GM18520 (cell line): Measurements from ENCODE around the gene KPNA6.
"Not testable (repeated sequence)": the region's sequence is repeated elsewhere in the genome, so short reads cannot be mapped to it uniquely, and the experiment has no call there.

Source experiments
- ATAC-seq: cut with Tn5 transposase; IDR thresholded peaks from one replicate; pipeline ENCODE4 v1.9.1; 2021; ENCODE audit not compliant: unreplicated experiment

The KPNA6 gene

GRCh38 chr1:32107742-32108661 is at the start of gene KPNA6:
TSS of gene KPNA6 (plus strand) at chr1:32108056. CDS start at chr1:32108131, 75 bp downstream.
- peak; percentile 61 for ATAC-seq

DNA sequence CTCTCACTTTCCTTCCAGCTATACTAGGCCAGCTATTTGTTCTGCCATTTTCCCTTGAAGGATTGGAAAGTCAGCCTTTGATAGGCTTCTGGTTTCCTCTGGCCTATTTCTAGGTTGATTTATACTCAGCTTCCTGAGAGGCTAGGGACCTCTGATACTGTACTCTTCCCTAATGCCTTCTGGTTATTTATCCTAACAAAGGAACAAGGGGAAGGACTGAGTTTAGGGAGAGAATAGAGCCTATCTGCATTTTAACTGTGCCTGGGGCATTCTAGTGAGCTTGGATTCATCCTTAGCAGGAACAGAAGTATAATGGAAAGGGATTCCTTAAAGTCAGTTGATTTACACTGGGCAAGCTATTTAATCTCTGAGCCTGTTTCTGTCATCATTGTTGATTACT is 46.9 kb upstream of the KPNA6 start:
- ATAC-seq = no peak

- no peak for ATAC-seq
These were observed 45.0 kb upstream of the KPNA6 start for GRCh38 chr1:32062867-32063230.

GRCh38 chr1:32063261-32063681 is 44.6 kb upstream of the KPNA6 start:
- no peak for ATAC-seq

- not testable (repeated sequence) for ATAC-seq
These were observed 42.0 kb upstream of the KPNA6 start for GRCh38 chr1:32065613-32066488.

DNA sequence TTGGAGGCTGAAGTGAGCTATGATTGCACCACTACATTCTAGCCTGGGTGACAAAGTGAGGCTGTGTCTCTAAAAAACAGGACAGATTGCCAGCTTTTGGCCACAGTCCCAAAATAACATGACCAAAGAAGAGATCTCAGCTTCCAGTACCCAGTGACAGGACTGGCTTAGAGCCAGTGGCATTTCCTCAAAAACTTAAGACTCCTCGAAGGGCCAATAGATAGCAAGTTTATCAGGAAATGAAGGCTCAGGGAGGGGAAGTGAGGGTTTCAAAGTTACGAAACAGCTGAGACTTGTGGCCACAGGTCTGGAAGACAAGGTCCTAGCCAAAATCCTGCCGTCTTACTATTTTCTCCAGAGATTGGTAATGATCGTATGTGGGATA is 41.4 kb upstream of the KPNA6 start:
- no peak for ATAC-seq

- ATAC-seq = no peak
These were observed 38.8 kb upstream of the KPNA6 start for GRCh38 chr1:32068957-32069588.

DNA sequence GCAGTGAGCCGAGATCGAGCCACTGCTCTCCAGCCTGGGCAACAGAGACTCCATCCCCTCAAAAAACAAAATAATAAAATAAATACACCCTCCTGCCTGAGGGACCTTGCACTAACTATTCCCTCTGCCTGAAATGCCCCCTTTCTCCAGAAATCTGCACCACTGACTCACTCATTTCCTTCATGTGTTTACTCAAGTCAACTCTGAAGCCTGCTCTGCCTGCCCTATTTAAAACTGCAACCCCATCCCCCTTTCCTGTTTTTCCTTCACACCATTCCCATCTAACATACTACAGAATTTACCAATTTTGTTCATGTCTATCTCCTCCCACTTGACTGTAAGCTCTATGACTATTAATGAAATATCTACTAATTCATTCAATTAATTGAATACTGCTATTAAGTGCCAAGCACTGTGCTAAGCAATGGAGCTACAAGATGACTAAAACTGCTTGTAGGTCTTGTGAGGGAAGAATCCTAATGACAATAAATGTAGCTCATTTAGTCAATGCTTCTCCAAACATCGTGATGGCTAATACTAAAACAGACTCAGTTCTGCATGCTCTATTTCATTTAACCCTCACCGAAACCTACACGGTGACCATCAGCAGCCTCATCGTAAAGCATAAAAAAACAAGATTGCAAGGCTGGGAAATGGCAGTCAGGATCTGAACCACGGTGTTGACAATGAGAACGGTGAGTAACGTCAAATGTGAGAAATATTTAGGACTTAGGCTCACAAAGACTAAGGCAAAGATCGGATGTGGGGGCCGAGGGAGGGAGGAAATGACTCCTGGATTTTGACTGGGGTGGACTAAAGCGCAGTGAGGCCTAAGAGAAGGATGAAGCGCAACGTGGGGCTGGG is 35.9 kb upstream of the KPNA6 start:
- no peak for ATAC-seq

- ATAC-seq = peak; percentile 76
These were observed 35.1 kb upstream of the KPNA6 start, which contains the start of gene TMEM39B for GRCh38 chr1:32072622-32073298. TSS of gene TMEM39B (plus strand) at chr1:32072939. CDS start at chr1:32073048, 109 bp downstream.

DNA sequence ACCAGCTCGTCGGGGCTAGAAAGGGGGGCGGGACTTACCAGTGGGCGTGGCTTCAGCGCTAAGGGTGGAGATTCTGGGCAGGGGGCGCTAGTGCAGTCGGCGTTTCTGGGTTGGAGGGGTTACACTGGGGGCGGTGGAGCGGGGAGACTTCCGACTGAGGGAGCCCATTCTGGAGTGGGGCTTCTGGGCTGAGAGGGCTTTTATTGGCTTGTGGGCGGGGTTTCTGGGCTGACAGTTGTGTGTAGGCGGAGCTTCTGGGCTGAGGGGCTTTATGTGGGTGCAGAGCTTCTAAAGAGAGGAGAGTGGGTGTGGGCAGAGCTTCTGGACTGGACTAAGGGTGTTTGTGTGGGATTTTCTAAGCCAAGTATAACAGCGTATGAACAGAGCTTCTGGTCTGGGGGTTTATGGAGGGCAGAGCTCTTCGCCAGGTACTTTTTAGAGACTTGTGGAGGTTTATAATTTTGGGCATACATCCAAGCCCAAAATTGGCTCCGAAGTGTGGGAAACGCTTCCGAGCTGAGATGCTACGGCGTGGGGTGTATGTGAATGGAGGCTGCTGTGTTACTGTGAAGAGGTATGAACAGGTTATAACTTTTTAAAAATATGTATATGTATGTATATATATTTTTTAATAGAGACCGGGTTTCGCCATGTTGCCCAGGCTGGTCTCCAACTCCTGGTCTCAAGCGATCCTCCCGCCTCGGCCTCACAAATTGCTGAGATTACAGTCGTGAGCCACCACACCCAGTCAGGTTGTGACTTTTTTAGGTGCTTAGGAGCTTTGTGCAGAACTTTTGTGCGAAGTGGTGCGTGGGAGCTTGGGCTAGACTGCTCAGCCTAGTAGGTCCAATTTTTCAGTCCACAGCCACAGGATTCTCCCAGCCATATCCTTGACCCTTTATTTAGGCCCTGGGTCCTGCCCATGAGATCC is 34.3 kb upstream of the KPNA6 start:
- ATAC-seq = no peak

DNA sequence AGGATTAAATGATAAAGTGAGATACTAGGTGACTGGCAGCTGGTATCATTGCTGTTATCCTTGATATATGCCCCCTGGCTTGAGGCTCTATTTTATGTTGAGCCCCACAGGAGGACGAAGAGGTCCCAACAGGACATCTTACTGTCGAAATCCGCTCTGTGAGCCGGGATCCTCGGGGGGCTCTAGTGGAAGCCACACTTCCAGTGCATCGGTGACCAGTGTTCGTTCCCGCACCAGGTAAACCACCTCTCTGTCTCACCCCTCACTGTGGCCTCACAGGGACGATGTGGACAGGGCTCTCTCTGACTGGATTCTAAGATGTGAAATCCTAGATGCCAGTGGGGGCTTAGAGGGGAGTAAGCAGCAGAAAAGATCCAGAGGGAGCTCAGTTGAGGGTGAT is 33.0 kb upstream of the KPNA6 start:
- ATAC-seq = no peak

DNA sequence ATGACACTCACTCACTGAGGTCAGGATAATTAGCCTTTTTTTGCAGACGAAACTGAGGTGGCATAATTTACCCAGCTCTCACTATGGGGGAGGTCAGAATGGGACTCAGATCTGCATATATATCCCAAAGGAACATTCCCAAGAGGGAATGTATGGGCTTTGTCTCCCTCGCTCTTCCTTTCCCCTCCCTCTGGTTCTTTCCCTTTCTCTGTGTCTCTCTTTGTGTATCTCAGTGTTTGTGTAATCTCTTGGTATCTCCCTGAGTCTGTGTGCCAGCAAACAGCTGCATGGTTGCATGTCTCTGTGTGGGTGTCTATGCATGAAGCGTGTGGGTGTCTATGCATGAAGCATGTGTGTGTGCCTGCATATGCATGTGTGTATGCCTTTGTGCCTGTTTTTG is 30.4 kb upstream of the KPNA6 start:
- no peak for ATAC-seq

DNA sequence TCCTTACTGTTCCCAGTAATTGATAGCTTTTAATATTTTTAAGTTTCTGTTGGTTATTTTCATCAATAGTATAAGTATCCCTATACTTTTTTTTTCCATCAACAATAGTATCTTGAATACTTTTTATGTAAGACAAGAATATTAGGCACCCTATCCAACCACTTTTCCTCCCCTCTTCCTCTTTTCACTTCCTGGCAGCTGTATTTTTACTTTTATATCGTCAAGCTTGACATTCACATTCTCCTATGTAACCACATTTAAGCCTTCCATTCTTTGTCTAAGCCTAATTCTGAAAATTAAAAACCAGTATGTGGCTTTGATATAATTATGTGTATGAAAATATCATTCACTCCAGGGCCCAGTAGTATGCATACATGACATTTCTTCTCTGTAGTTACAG is 25.8 kb upstream of the KPNA6 start:
- ATAC-seq = no peak

DNA sequence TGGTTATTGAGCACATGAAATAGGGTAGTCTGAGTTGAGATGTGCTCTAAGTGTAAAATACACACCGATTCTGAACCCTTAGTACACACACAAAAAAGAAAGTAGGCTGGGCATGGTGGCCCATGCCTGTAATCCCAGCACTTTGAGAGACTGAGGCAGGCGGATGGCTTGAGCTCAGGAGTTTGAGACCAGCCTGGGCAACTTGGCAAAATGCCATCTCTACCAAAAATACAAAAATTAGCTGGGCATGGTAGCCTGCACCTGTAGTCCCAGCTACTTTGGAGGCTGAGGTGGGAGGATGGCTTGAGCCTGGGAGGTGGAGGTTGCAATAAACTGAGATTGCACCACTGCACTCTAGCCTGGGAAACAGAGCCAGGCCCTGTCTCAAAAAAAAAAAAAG is 21.5 kb upstream of the KPNA6 start:
- not testable (repeated sequence) for ATAC-seq

DNA sequence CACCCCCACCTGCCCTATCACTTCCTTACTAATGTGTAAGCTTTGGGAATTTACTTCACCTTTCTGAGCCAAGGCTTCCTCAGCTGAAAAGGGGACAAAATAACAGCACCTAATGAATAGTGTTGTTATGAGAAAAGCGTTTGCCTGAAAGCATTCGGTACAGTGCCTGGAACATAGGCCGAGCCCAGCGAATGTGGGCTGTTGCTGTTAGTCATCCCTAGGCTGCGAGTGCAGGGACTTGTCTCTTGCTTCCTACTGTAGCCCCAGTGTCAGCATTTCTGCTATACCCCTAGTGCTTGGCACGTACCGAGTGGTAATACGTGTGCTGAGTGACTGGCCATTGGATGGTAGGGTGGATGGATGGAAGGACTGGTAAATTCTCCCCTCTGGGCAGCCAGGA is 16.7 kb upstream of the KPNA6 start:
- ATAC-seq = no peak

DNA sequence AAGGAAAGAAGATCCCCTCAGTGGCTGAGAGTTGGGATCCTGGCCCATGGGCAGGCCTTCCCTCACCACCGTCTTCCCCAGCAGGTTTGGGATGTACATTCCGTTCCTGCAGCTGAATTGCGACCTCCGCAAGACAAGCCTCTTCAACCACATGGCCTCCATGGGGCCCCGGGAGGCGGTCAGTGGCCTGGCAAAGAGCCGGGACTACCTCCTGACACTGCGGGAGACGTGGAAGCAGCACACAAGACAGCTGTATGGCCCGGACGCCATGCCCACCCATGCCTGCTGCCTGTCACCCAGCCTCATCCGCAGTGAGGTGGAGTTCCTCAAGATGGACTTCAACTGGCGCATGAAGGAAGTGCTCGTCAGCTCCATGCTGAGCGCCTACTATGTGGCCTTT is 16.3 kb upstream of the KPNA6 start:
- no peak for ATAC-seq

DNA sequence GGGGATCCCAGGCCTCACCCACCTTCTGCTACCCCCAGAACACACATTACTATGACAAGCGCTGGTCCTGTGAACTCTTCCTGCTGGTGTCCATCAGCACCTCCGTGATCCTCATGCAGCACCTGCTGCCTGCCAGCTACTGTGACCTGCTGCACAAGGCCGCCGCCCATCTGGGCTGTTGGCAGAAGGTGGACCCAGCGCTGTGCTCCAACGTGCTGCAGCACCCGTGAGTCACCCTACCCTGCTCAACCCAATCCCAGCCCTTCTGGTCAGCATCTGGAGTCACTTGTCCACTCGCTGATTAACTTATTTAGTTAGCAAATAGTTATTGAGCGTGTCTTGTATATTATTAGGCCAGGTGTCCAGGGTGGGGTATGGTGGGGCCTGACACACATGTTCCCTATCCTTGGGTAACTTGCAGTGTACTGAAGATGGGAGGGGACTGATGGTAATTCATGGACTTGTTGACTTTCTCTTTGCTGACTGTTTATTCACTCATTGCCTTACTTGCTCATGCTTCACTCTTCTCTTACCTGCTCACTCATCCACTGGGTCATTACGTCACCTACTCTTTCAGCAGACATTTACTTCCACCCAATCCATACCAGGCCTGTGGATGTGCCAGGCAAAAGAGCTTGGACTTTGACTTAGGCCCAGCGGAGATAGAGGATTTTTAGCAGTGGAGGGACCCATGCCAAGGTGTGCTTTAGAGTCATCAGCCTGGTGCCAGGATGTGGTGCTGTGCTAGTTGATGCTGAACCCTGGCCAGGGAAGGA is 12.9 kb upstream of the KPNA6 start:
- ATAC-seq = no peak

DNA sequence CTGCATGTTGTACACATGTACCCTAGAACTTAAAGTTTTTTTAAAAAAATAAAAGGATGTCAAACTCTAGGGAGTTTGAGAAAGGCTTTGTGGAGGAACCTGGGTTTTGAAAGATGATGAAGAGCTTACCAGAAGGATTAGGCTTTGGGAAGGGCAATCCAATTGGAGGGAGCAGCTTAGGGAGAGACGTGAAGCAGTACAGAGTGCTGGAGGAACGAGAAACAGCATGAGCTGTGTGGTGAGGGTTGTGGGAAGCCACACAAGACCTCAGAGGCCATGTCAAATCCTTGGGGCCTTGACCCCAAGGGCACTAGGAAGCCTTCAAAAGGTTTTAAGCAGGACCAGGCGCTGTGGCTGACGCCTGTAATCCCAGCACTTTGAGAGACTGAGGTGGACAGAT is 8.4 kb upstream of the KPNA6 start:
- ATAC-seq = no peak
